PFSK-1 (cell line): ENCODE data around the gene TTC34.

Experiments
- FOXP2 ChIP-seq: optimal IDR thresholded peaks from 2 replicates; pipeline ENCODE3; 2011; ENCODE audit warnings: borderline replicate concordance, control low read depth, inconsistent platforms; ENCODE audit not compliant: insufficient read depth; ENCODE audit errors: extremely low read length, extremely low read depth
- POLR2AphosphoS5 ChIP-seq: IDR thresholded peaks from 2 replicates; pipeline ENCODE4 v1.6.1; 2012; ENCODE audit warnings: low read depth, mild to moderate bottlenecking, control low read depth, low read length, moderate library complexity
- SIN3A ChIP-seq: IDR thresholded peaks from 2 replicates; pipeline ENCODE4 v1.6.1; 2012; ENCODE audit warnings: mild to moderate bottlenecking, low read length, moderate library complexity, borderline replicate concordance; ENCODE audit not compliant: insufficient read depth
- TAF1 ChIP-seq: IDR thresholded peaks from 2 replicates; pipeline ENCODE4 v1.6.1; 2012; ENCODE audit warnings: low read length, control low read depth, borderline replicate concordance; ENCODE audit not compliant: insufficient read depth
- TF ChIP-seq, protein P1 (sequence below), 2 experiments: IDR thresholded peaks; 2 replicates each; pipeline versions ENCODE4 v1.6.1 to v1.8.0; 2011 to 2012; ENCODE audit warnings: low read depth in 2 of 2, low read length in 2 of 2, control low read depth in 1 of 2, inconsistent platforms in 1 of 2, mild to moderate bottlenecking in 1 of 2, moderate library complexity in 1 of 2; ENCODE audit not compliant: insufficient read depth in 1 of 2

Gene TTC34

DNA sequence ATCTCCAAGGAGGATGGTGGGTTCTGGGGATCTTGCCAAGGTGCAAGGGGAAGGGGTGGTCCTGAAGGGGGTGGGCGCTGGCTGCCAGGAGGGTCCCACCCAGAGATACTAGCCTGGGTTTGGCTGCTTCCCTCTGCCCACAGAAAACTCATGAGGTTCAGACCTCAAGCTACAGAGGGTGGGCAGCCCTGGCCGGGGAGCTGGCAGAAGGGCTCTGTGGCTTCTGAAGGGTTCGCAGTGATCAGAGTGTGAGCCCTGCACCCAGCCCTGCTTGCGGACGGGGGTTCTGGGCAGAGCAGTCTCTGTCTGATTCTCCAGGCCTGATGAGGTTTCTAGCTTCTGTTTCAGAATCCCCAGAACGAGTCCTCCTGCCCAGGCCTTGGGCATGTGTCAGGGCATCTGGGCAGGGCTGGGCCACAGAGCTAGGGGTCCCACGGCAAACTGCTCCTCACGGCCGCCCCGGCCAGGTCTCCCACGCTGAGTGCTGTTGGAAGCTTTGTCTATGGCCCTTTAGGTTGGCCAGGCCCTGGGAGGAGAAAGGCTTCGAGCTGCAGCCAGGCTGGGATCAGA, 168.0 kb downstream of the TTC34 start:
- TF ChIP-seq TAF1 (no peak), POLR2AphosphoS5 (no peak), FOXP2 (no peak), SIN3A (no peak)
- TF ChIP-seq, protein P1, sequence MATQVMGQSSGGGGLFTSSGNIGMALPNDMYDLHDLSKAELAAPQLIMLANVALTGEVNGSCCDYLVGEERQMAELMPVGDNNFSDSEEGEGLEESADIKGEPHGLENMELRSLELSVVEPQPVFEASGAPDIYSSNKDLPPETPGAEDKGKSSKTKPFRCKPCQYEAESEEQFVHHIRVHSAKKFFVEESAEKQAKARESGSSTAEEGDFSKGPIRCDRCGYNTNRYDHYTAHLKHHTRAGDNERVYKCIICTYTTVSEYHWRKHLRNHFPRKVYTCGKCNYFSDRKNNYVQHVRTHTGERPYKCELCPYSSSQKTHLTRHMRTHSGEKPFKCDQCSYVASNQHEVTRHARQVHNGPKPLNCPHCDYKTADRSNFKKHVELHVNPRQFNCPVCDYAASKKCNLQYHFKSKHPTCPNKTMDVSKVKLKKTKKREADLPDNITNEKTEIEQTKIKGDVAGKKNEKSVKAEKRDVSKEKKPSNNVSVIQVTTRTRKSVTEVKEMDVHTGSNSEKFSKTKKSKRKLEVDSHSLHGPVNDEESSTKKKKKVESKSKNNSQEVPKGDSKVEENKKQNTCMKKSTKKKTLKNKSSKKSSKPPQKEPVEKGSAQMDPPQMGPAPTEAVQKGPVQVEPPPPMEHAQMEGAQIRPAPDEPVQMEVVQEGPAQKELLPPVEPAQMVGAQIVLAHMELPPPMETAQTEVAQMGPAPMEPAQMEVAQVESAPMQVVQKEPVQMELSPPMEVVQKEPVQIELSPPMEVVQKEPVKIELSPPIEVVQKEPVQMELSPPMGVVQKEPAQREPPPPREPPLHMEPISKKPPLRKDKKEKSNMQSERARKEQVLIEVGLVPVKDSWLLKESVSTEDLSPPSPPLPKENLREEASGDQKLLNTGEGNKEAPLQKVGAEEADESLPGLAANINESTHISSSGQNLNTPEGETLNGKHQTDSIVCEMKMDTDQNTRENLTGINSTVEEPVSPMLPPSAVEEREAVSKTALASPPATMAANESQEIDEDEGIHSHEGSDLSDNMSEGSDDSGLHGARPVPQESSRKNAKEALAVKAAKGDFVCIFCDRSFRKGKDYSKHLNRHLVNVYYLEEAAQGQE (IDR thresholded peaks at IDR 0.05; ENCODE audit: insufficient read depth in 1 of 2, low read depth in 2 of 2, low read length in 2 of 2) = no peak

DNA sequence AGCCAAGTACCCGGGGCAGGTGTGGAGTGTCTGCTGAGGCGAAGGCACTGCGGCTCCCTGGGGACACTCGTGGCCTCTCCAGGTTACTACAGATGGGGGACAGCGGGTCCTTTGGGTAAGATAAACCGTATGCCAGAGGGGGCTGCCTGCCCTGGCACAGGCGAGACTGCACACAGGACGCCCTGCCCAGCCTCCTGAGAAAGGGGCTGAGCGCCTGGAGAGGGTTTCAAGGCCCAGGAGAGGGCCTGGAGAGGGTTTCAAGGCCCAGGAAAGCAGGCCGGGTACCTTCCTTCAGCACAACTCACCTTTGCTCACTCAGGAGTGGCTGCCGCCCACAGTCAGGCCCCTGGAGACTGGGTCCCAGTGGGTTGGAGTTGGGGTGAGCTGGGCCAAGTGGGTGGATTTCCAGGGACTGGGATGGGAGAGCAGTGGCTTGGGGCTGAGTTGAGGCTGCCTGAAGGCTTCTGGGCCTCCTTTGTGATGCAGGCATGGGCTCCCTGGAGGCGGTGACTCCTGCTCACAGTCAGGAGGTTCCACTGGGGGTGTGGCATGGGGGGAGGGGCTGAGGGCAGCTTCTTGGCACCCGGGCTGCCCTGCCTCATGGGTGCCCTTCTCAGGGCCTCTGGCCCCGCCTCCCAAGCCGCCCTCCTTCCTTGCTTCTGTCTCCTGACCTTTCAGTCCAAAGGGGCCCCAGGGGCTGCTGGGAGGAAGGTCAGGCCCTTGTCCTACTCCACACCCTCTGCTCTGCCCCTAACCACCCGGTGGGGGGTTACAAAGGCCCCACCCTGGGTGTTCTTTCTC, 168.7 kb downstream of the TTC34 start, which contains the start of gene MMEL1:
Gene MMEL1, minus strand, starts transcription at position 456 of the 801 bp plus-strand sequence. CDS start 3,532 bp downstream, outside the sequence.
- TF ChIP-seq TAF1 = no peak
- TF ChIP-seq FOXP2 = no peak
- no peak for TF ChIP-seq SIN3A
- TF ChIP-seq, protein P1 (IDR thresholded peaks at IDR 0.05; ENCODE audit: insufficient read depth in 1 of 2, low read depth in 2 of 2, low read length in 2 of 2) = no peak
- no peak for TF ChIP-seq POLR2AphosphoS5

GRCh38 chr1:2632051-2632430, 169.5 kb downstream of the TTC34 start:
- TF ChIP-seq, protein P1 (IDR thresholded peaks at IDR 0.05; ENCODE audit: insufficient read depth in 1 of 2, low read depth in 2 of 2, low read length in 2 of 2) = no peak
- no peak for TF ChIP-seq TAF1
- no peak for TF ChIP-seq FOXP2
- no peak for TF ChIP-seq SIN3A
- no peak for TF ChIP-seq POLR2AphosphoS5

DNA sequence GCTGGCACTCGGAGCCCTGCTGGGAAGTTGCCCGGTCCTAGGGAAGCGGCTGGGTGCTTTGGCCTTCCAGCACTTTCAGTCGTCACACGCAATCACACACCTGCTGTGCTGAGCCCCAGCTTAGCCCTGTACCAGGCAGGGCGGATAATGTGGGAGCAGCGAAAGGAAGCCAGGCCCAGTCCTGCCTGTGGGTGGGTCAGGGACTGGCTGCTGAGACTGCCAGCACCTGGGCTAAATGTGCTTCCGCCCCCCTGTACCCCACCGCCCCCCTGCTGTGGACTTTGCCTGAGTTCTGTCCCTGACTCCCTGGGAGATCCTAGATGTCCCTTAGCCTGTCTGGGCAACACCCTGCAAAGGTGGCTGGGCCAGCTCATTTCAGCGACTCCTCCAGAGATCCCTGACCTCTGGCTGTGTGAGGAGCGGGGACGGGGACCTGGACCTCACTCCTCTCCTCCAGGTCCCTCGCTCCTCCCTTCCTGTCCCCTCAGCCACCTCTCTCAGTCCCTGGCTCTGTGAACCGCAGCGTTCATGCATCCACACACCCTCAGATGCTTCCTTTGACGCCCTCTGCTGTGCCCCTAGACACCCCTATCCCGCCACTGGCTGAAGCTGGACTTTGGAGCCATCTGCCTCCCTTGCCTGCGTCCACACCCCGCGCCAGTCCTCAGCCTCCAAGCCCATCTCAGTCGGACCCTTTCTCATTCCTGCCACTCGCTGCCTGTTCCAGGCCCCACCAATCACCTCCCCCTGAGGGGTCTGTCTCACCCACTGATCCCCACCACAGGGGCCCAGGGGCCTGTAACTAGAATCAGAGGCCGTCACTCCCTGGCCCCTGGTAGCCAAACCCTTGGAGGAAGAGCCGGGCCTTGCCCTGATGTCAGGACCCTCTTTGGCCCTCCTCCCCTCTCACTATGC, 170.1 kb downstream of the TTC34 start:
- TF ChIP-seq, protein P1 (IDR thresholded peaks at IDR 0.05; ENCODE audit: insufficient read depth in 1 of 2, low read depth in 2 of 2, low read length in 2 of 2) = no peak
- TF ChIP-seq TAF1 = no peak
- no peak for TF ChIP-seq SIN3A
